ENCODE data around the gene ZSCAN18. TPM values are rescaled to one million over a fixed set of nuclear protein-coding genes. Genes with fewer than 3 reads are reported as not detected.

ZSCAN18 gene
- polyA plus RNA-seq, 1 donor from 2014 or later, result 399 TPM

DNA sequence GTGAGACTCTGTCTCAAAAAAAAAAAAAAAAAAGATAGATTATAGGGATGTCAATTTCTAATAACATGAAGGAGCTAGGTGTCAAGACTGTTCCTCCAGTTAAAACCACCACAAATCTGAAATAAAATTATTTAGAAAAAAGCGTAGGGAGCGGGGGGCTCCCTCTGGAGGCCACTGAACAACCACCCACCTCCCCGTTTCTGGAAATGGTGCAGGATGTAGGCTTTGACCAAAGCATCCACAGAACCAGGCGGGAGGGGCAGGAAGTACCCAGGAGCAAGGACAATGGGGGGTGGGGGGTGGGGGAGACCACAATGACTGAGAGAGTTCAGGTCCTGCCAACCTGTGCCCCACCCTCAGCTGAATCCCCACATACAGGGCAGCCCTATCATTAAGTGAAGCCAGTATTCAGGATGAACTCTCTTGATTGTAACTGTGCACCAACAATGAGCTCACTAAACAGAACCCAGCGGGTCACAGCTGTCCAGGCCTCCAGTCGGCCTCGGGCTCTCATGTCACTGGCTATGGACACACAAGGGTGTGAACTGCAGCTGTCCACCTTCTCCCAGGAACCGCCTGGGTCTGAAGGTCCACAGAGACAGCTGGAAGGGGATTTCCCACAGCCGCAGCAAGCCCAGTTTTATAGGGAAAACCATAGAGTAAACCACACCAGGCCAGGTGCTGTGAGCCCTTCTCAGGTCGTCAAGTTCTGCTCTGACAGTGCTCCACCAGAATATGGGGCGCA is 6.6 kb downstream of the ZSCAN18 start:
- H3K9me3 ChIP-seq (ENCODE audit: low read length), result peaks cover 41% of the 10 kb centered on the region
- no peaks in the 10 kb centered on the region for H3K9me2 ChIP-seq (ENCODE audit: insufficient read depth, low read length)
- H3K4me2 ChIP-seq (ENCODE audit: low read length), result no peak overlapping the region
- no peak overlapping the region for H2AFZ ChIP-seq (ENCODE audit: low read depth, low read length)
- H3K27ac ChIP-seq (ENCODE audit: low read length), result no peak overlapping the region
- H3K9ac ChIP-seq (ENCODE audit: low read length), result no peak overlapping the region
- TF ChIP-seq, protein P1, sequence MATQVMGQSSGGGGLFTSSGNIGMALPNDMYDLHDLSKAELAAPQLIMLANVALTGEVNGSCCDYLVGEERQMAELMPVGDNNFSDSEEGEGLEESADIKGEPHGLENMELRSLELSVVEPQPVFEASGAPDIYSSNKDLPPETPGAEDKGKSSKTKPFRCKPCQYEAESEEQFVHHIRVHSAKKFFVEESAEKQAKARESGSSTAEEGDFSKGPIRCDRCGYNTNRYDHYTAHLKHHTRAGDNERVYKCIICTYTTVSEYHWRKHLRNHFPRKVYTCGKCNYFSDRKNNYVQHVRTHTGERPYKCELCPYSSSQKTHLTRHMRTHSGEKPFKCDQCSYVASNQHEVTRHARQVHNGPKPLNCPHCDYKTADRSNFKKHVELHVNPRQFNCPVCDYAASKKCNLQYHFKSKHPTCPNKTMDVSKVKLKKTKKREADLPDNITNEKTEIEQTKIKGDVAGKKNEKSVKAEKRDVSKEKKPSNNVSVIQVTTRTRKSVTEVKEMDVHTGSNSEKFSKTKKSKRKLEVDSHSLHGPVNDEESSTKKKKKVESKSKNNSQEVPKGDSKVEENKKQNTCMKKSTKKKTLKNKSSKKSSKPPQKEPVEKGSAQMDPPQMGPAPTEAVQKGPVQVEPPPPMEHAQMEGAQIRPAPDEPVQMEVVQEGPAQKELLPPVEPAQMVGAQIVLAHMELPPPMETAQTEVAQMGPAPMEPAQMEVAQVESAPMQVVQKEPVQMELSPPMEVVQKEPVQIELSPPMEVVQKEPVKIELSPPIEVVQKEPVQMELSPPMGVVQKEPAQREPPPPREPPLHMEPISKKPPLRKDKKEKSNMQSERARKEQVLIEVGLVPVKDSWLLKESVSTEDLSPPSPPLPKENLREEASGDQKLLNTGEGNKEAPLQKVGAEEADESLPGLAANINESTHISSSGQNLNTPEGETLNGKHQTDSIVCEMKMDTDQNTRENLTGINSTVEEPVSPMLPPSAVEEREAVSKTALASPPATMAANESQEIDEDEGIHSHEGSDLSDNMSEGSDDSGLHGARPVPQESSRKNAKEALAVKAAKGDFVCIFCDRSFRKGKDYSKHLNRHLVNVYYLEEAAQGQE (IDR thresholded peaks at IDR 0.05; ENCODE audit: borderline replicate concordance), result no peak
- no peak for TF ChIP-seq EZH2 (IDR thresholded peaks at IDR 0.05; ENCODE audit: borderline replicate concordance, insufficient read depth, low read length, poor library complexity, severe bottlenecking)
- TF ChIP-seq TAF1 (IDR thresholded peaks at IDR 0.05; ENCODE audit: low read depth), result no peak
- no peak for TF ChIP-seq EP300 (conservative IDR thresholded peaks at IDR 0.05; ENCODE audit: poor library complexity, severe bottlenecking)
- TF ChIP-seq, protein P2, sequence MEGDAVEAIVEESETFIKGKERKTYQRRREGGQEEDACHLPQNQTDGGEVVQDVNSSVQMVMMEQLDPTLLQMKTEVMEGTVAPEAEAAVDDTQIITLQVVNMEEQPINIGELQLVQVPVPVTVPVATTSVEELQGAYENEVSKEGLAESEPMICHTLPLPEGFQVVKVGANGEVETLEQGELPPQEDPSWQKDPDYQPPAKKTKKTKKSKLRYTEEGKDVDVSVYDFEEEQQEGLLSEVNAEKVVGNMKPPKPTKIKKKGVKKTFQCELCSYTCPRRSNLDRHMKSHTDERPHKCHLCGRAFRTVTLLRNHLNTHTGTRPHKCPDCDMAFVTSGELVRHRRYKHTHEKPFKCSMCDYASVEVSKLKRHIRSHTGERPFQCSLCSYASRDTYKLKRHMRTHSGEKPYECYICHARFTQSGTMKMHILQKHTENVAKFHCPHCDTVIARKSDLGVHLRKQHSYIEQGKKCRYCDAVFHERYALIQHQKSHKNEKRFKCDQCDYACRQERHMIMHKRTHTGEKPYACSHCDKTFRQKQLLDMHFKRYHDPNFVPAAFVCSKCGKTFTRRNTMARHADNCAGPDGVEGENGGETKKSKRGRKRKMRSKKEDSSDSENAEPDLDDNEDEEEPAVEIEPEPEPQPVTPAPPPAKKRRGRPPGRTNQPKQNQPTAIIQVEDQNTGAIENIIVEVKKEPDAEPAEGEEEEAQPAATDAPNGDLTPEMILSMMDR (IDR thresholded peaks at IDR 0.05; ENCODE audit: poor library complexity, severe bottlenecking), result no peak
- TF ChIP-seq POLR2AphosphoS5 (IDR thresholded peaks at IDR 0.05), result no peak
- no peak for TF ChIP-seq MXI1 (conservative IDR thresholded peaks at IDR 0.05; ENCODE audit: poor library complexity, severe bottlenecking)
- no peaks in the 10 kb centered on the region for H3K27me3 ChIP-seq (ENCODE audit: insufficient read depth, low read depth, low read length)
- peaks cover 34% of the 10 kb centered on the region for H3K36me3 ChIP-seq (ENCODE audit: insufficient read depth, low read length)
- no peak overlapping the region for H3K4me3 ChIP-seq (ENCODE audit: low read length)
- no peaks in the 10 kb centered on the region for H4K20me1 ChIP-seq (ENCODE audit: insufficient read depth)
- H3K79me2 ChIP-seq (replicated peaks; ENCODE audit: insufficient read depth, low read length), result peaks cover 13% of the 10 kb centered on the region
- H3F3A ChIP-seq (ENCODE audit: insufficient read depth, low read length, poor library complexity, severe bottlenecking), result no peaks in the 10 kb centered on the region

DNA sequence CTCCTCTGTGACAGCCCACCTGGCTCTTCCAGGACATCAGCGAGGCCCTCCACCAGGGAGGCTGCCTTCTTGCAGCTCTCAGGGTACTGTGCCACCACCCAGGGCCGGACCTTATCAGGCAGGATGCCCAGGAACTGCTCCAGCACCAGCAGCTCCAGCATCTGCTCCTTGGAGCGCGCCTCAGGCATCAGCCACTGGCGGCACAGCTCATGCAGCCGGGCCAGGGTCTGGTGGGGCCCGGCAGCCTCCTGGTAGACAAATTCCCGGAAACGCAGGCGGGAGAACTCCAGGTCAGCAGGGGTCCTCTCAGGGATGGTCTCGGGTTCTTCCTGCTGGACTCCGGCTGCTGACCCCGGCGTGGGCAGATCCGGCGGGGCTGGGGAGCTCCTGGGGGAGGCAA is 8.2 kb downstream of the ZSCAN18 start:
- H3K36me3 ChIP-seq (ENCODE audit: insufficient read depth, low read length), result peaks cover 22% of the 10 kb centered on the region
- no peak overlapping the region for H3K4me2 ChIP-seq (ENCODE audit: low read length)
- no peaks in the 10 kb centered on the region for H3F3A ChIP-seq (ENCODE audit: insufficient read depth, low read length, poor library complexity, severe bottlenecking)
- no peak overlapping the region for H2AFZ ChIP-seq (ENCODE audit: low read depth, low read length)
- TF ChIP-seq MXI1 (conservative IDR thresholded peaks at IDR 0.05; ENCODE audit: poor library complexity, severe bottlenecking) (no peak), EP300 (conservative IDR thresholded peaks at IDR 0.05; ENCODE audit: poor library complexity, severe bottlenecking) (no peak), SMC3 (conservative IDR thresholded peaks at IDR 0.05; ENCODE audit: poor library complexity) (no peak), RAD21 (conservative IDR thresholded peaks at IDR 0.05) (no peak), TAF1 (IDR thresholded peaks at IDR 0.05; ENCODE audit: low read depth) (no peak), EZH2 (IDR thresholded peaks at IDR 0.05; ENCODE audit: borderline replicate concordance, insufficient read depth, low read length, poor library complexity, severe bottlenecking) (no peak), POLR2AphosphoS5 (IDR thresholded peaks at IDR 0.05) (no peak)
- TF ChIP-seq, protein P1 (IDR thresholded peaks at IDR 0.05; ENCODE audit: borderline replicate concordance), result no peak
- TF ChIP-seq, protein P2 (IDR thresholded peaks at IDR 0.05; ENCODE audit: poor library complexity, severe bottlenecking), result no peak
- no peak overlapping the region for H3K9ac ChIP-seq (ENCODE audit: low read length)
- no peaks in the 10 kb centered on the region for H4K20me1 ChIP-seq (ENCODE audit: insufficient read depth)
- H3K9me3 ChIP-seq (ENCODE audit: low read length), result peaks cover 34% of the 10 kb centered on the region
- no peak overlapping the region for H3K27ac ChIP-seq (ENCODE audit: low read length)
- H3K27me3 ChIP-seq (ENCODE audit: insufficient read depth, low read depth, low read length), result no peaks in the 10 kb centered on the region
- peaks cover 5% of the 10 kb centered on the region for H3K79me2 ChIP-seq (replicated peaks; ENCODE audit: insufficient read depth, low read length)
- no peak overlapping the region for H3K4me3 ChIP-seq (ENCODE audit: low read length)
- no peaks in the 10 kb centered on the region for H3K9me2 ChIP-seq (ENCODE audit: insufficient read depth, low read length)

Data from neural cell (in vitro differentiated cells).